A673 (cell line): ENCODE measurements around the gene CACNA2D1. TPM values are rescaled to one million over a fixed set of nuclear protein-coding genes. Genes with fewer than 3 reads are reported as not detected.

Source experiments
- BruUV-seq: library from RNA; stranded (reverse); fragments of 400-500 nt; replicated peaks from 2 replicates; lab custom pipeline; 2021; lab: Mats Ljungman, UMichigan
- CTCF ChIA-PET: fragments of 300-600 bp; sonication (Branson Sonifier 250); formaldehyde crosslinking; loops from one replicate; lab custom pipeline; 2022; ENCODE audit warnings: antibody characterized with exemption; lab: Charles Lee
- POLR2A ChIA-PET: fragments of 300-600 bp; sonication (Branson Sonifier 250); formaldehyde crosslinking; loops from one replicate; lab custom pipeline; 2022; ENCODE audit warnings: antibody characterized with exemption; ENCODE audit not compliant: low non-redundant PET; lab: Charles Lee
- DNase-seq: peaks from one replicate; pipeline ENCODE4 v3.0.0-alpha.2; 2015; ENCODE audit warnings: low spot score
- H3K27ac ChIP-seq: fragments of 200-600 bp; sonication (generic); 2 replicates; pipeline ENCODE4 v1.5.1; 2016; ENCODE audit warnings: mixed run types, low read depth, mild to moderate bottlenecking, mixed read lengths, antibody characterized with exemption, low read length; ENCODE audit not compliant: poor library complexity, severe bottlenecking
- H3K27me3 ChIP-seq: fragments of 200-600 bp; sonication (generic); replicated peaks from 2 replicates; pipeline ENCODE4 v1.6.1; 2017; ENCODE audit warnings: mixed run types, low read depth, mild to moderate bottlenecking, mixed read lengths, antibody characterized with exemption, low read length; ENCODE audit not compliant: insufficient read depth, poor library complexity
- H3K36me3 ChIP-seq: fragments of 200-600 bp; sonication (generic); 2 replicates; pipeline ENCODE4 v1.6.1; 2016; ENCODE audit warnings: mixed run types, mild to moderate bottlenecking, mixed read lengths, antibody characterized with exemption, low read length; ENCODE audit not compliant: insufficient read depth, poor library complexity, severe bottlenecking
- H3K4me1 ChIP-seq: fragments of 200-600 bp; sonication (generic); 2 replicates; pipeline ENCODE4 v1.6.1; 2017; ENCODE audit warnings: mixed run types, mild to moderate bottlenecking, mixed read lengths, antibody characterized with exemption, low read length; ENCODE audit not compliant: insufficient read depth, poor library complexity, severe bottlenecking
- H3K4me3 ChIP-seq: fragments of 200-600 bp; sonication (generic); 2 replicates; pipeline ENCODE4 v1.5.1; 2016; ENCODE audit warnings: low read depth, mixed run types, mild to moderate bottlenecking, mixed read lengths, low read length; ENCODE audit not compliant: poor library complexity, severe bottlenecking
- H3K9me3 ChIP-seq: fragments of 200-600 bp; sonication (generic); 2 replicates; pipeline ENCODE4 v1.6.1; 2016; ENCODE audit warnings: mixed run types, low read depth, mild to moderate bottlenecking, mixed read lengths, antibody characterized with exemption, low read length; ENCODE audit not compliant: poor library complexity, severe bottlenecking
- CTCF ChIP-seq: fragments of 300-800, 200-600 bp; sonication (generic); conservative IDR thresholded peaks from 2 replicates; pipeline ENCODE4 v1.5.1; 2017; ENCODE audit warnings: low read depth, mild to moderate bottlenecking, antibody characterized with exemption, low read length, moderate library complexity, mixed read lengths
- EZH2 ChIP-seq: fragments of 200-600 bp; sonication (generic); IDR thresholded peaks from 2 replicates; pipeline ENCODE4 v1.6.1; 2017; ENCODE audit warnings: borderline replicate concordance, low read depth, mild to moderate bottlenecking, mixed read lengths, antibody characterized with exemption, low read length; ENCODE audit not compliant: poor library complexity, severe bottlenecking
- intact Hi-C: fragments of 100-400 bp; cut with micrococcal nuclease; formaldehyde crosslinking; loops from one replicate; pipeline ENCODE4 v1.10.0; 2022; ENCODE audit not compliant: unreplicated experiment
- total RNA-seq: library from RNA; stranded (reverse); gene quantifications from 2 replicates; pipeline ENCODE4 v1.2.3, GENCODE V29; 2021

The CACNA2D1 gene
- total RNA-seq, 1 experiment from 2014 or later = 49.1 TPM

DNA sequence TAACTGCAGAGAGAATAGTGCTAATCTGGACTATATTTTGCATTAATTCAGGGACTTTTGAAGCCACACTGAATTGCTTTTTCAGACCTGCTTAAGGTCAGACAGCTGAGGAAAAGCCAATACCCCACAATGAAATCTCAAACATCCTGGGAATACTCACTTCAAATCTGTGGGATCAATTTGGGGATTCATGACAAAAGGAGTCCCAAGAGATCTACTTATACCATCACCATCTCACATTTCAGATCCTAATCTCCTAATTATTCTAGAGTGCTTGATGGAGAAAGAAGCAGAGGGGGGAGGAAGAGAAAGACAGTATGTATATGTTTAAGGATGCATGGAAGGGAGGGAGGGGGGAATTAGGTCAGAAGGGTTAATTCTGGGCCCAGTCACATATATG lies 202.2 kb downstream of the CACNA2D1 start:
- TF ChIP-seq CTCF (no peak), EZH2 (no peak)
- POLR2A ChIA-PET = no interaction called here

DNA sequence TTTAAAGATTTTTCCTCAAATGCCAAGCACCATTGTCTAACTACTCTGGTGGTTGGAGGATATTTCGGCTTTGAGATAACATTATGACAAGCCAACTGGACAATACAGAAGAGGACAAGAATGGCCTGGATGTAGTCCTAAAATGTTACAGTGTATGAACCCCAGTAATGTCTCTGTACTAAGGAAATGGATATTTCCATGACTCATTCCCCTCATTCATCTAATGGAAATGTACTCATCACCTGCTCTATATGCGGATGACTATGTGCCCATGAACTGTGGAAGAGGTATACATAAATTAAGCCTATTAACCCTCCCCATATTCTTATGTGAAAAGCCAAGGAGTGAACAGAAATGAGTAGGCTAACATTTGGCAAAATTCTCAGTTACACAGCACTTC lies 207.9 kb downstream of the CACNA2D1 start:
- BruUV-seq = no TSS peak
- H3K27ac ChIP-seq = no peak overlapping the region
- peak; percentile 55 for DNase-seq
- intact Hi-C loops = loop anchor here (2.0 to 10.0 kb wide), 4 partner anchors 157 to 489 kb away; no protein-coding TSS in a partner anchor
- ChIA-PET CTCF (no interaction called here), POLR2A (no interaction called here)
- no peak overlapping the region for H3K4me3 ChIP-seq
- no peaks in the 10 kb centered on the region for H3K9me3 ChIP-seq
- peaks cover 54% of the 10 kb centered on the region for H3K4me1 ChIP-seq
- no peaks in the 10 kb centered on the region for H3K36me3 ChIP-seq
- TF ChIP-seq CTCF (no peak), EZH2 (no peak)
- H3K27me3 ChIP-seq = no peaks in the 10 kb centered on the region

More for the DNA sequence above, 202.2 kb downstream of the CACNA2D1 start:
- H3K36me3 ChIP-seq = no peaks in the 10 kb centered on the region
- CTCF ChIA-PET = no interaction called here
- DNase-seq = peak; percentile 64
- H3K27ac ChIP-seq = no peak overlapping the region
- H3K4me3 ChIP-seq = no peak overlapping the region
- H3K4me1 ChIP-seq = peaks cover 50% of the 10 kb centered on the region
- no peaks in the 10 kb centered on the region for H3K27me3 ChIP-seq
- no TSS peak for BruUV-seq
- no peaks in the 10 kb centered on the region for H3K9me3 ChIP-seq
- intact Hi-C loops = loop anchor here (10.0 kb wide), 1 partner anchor 747 kb away; no protein-coding TSS in a partner anchor

GRCh38 chr7:82234457-82235049 lies 209.0 kb downstream of the CACNA2D1 start:
- CTCF ChIA-PET = interaction anchor here (0.6 to 1.1 kb wide), 4 partner anchors 220 to 369 kb away, joined by 3 to 5 read pairs (median 4); no protein-coding TSS in a partner anchor
- Histone ChIP-seq H3K9me3 (no peaks in the 10 kb centered on the region), H3K27me3 (no peaks in the 10 kb centered on the region), H3K4me1 (peaks cover 49% of the 10 kb centered on the region), H3K36me3 (no peaks in the 10 kb centered on the region), H3K4me3 (no peak overlapping the region), H3K27ac (no peak overlapping the region)
- peak; percentile 78 for DNase-seq
- no TSS peak for BruUV-seq
- POLR2A ChIA-PET = no interaction called here
- intact Hi-C loops = loop anchor here (2.0 to 10.0 kb wide), 5 partner anchors 158 to 490 kb away; partner anchors contain the start of gene CACNA2D1
- TF ChIP-seq EZH2 (no peak), CTCF (peak; percentile 80)
